OCI-LY3 (cell line): Measurements from ENCODE around the gene EOGT.

Experiments used
- EZH2phosphoT487 ChIP-seq: fragments of 200-600 bp; shearing (Covaris generic); IDR thresholded peaks from 2 replicates; pipeline ENCODE4 v1.6.1; 2018; ENCODE audit warnings: antibody characterized with exemption, mixed run types, low read depth
- TF ChIP-seq, protein P1 (sequence below): fragments of 200-600, 300-600 bp; sonication (generic); IDR thresholded peaks from 2 replicates; pipeline ENCODE4 v1.5.1; 2014; ENCODE audit warnings: antibody characterized with exemption, low read length, low read depth

DNA sequence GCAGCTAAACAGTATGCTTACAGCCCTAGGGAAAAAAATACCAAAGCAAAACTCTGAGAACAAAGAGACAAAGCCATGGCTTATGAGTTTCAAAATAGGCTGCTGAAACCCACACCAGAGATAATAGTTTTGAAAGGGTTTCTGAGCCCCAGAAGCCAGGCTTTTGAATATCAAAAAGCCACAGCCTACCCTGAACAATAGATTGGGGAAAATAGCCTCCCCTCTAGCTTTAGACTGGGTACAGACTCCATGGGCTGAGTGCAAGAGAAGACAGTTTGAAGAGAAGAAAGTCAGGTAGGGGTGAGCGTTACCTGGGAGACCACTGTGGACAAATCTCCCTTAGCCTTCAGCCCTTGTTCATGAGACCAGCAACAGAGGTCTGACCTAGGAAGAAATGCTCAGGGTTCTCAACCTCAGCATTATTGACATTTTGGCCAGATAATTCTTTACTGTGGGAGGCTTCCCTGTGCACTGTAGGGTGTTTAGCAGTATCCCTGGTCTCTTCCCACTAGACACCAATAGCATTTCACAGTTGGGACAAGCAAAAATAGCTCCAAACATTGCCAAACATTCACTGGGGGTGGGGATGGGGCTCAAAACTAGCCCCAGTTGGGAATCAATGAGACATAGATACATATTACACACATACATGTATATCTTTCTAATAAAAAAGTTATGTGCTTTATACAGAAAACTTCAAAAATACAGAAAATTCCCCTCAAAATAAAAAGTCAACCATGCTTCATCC is 69.6 kb downstream of the EOGT start:
- TF ChIP-seq, protein P1, sequence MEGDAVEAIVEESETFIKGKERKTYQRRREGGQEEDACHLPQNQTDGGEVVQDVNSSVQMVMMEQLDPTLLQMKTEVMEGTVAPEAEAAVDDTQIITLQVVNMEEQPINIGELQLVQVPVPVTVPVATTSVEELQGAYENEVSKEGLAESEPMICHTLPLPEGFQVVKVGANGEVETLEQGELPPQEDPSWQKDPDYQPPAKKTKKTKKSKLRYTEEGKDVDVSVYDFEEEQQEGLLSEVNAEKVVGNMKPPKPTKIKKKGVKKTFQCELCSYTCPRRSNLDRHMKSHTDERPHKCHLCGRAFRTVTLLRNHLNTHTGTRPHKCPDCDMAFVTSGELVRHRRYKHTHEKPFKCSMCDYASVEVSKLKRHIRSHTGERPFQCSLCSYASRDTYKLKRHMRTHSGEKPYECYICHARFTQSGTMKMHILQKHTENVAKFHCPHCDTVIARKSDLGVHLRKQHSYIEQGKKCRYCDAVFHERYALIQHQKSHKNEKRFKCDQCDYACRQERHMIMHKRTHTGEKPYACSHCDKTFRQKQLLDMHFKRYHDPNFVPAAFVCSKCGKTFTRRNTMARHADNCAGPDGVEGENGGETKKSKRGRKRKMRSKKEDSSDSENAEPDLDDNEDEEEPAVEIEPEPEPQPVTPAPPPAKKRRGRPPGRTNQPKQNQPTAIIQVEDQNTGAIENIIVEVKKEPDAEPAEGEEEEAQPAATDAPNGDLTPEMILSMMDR: no peak
- no peak for TF ChIP-seq EZH2phosphoT487
